ENCODE data around the gene SERP2. TPM values are rescaled to one million over a fixed set of nuclear protein-coding genes. Genes with fewer than 3 reads are reported as not detected.

SERP2 gene
- total RNA-seq, 1 experiment from 2014 or later, result not detected

- BruUV-seq (replicated peaks), result no TSS peak
- intact Hi-C loops (cut with micrococcal nuclease), result no loop called here
- DNase-seq (ENCODE audit: unreplicated experiment), result no peak
- Mint-ChIP-seq H3K9me3 (ENCODE audit: unreplicated experiment) (no peaks in the 10 kb centered on the region), H3K27ac (ENCODE audit: low read depth, unreplicated experiment) (no peak overlapping the region), H3K4me1 (ENCODE audit: insufficient read depth, unreplicated experiment) (no peaks in the 10 kb centered on the region), H3K36me3 (ENCODE audit: insufficient read depth, unreplicated experiment) (no peaks in the 10 kb centered on the region), H3K4me3 (ENCODE audit: unreplicated experiment) (no peak overlapping the region), H3K27me3 (ENCODE audit: insufficient read depth, unreplicated experiment) (no peaks in the 10 kb centered on the region)
- no peak for TF ChIP-seq CTCF (IDR thresholded peaks at IDR 0.05; ENCODE audit: unreplicated experiment)
- POLR2A ChIA-PET, result interaction anchor here (0.7 to 1.4 kb wide), 2 partner anchors 33 to 45 kb away, joined by 3 read pairs; no protein-coding TSS in a partner anchor
- CTCF ChIA-PET, result interaction anchor here (0.7 kb wide), 1 partner anchor 14 kb away, joined by 3 read pairs; no protein-coding TSS in a partner anchor
Measured at GRCh38 chr13:44404261-44405132, 30.9 kb downstream of the SERP2 start.

GRCh38 chr13:44406617-44407016, 33.0 kb downstream of the SERP2 start:
- no peaks in the 10 kb centered on the region for H3K4me1 Mint-ChIP-seq (ENCODE audit: insufficient read depth, unreplicated experiment)
- H3K27me3 Mint-ChIP-seq (ENCODE audit: insufficient read depth, unreplicated experiment), result no peaks in the 10 kb centered on the region
- ChIA-PET CTCF (no interaction called here), POLR2A (interaction anchor here (0.6 to 2.1 kb wide), 5 partner anchors 11 to 83 kb away, joined by 3 to 6 read pairs (median 4); no protein-coding TSS in a partner anchor)
- DNase-seq (ENCODE audit: unreplicated experiment), result no peak
- intact Hi-C loops (cut with micrococcal nuclease), result no loop called here
- BruUV-seq (replicated peaks), result no TSS peak
- no peak overlapping the region for H3K27ac Mint-ChIP-seq (ENCODE audit: low read depth, unreplicated experiment)
- no peaks in the 10 kb centered on the region for H3K9me3 Mint-ChIP-seq (ENCODE audit: unreplicated experiment)
- TF ChIP-seq CTCF (IDR thresholded peaks at IDR 0.05; ENCODE audit: unreplicated experiment), result no peak
- no peaks in the 10 kb centered on the region for H3K36me3 Mint-ChIP-seq (ENCODE audit: insufficient read depth, unreplicated experiment)
- no peak overlapping the region for H3K4me3 Mint-ChIP-seq (ENCODE audit: unreplicated experiment)

GRCh38 chr13:44407379-44407778, 33.8 kb downstream of the SERP2 start:
- Mint-ChIP-seq H3K9me3 (ENCODE audit: unreplicated experiment) (no peaks in the 10 kb centered on the region), H3K27me3 (ENCODE audit: insufficient read depth, unreplicated experiment) (no peaks in the 10 kb centered on the region), H3K27ac (ENCODE audit: low read depth, unreplicated experiment) (no peak overlapping the region), H3K4me1 (ENCODE audit: insufficient read depth, unreplicated experiment) (no peaks in the 10 kb centered on the region), H3K36me3 (ENCODE audit: insufficient read depth, unreplicated experiment) (no peaks in the 10 kb centered on the region), H3K4me3 (ENCODE audit: unreplicated experiment) (no peak overlapping the region)
- no TSS peak for BruUV-seq (replicated peaks)
- DNase-seq (ENCODE audit: unreplicated experiment), result no peak
- ChIA-PET CTCF (interaction anchor here (1.1 kb wide), 1 partner anchor 9 kb away, joined by 4 read pairs; no protein-coding TSS in a partner anchor), POLR2A (interaction anchor here (0.9 to 2.1 kb wide), 2 partner anchors 27 to 84 kb away, joined by 4 to 6 read pairs; no protein-coding TSS in a partner anchor)
- intact Hi-C loops (cut with micrococcal nuclease), result no loop called here
- TF ChIP-seq CTCF (IDR thresholded peaks at IDR 0.05; ENCODE audit: unreplicated experiment), result no peak

- Mint-ChIP-seq H3K27me3 (ENCODE audit: insufficient read depth, unreplicated experiment) (no peaks in the 10 kb centered on the region), H3K9me3 (ENCODE audit: unreplicated experiment) (no peaks in the 10 kb centered on the region), H3K36me3 (ENCODE audit: insufficient read depth, unreplicated experiment) (no peaks in the 10 kb centered on the region), H3K4me3 (ENCODE audit: unreplicated experiment) (no peak overlapping the region), H3K4me1 (ENCODE audit: insufficient read depth, unreplicated experiment) (no peaks in the 10 kb centered on the region), H3K27ac (ENCODE audit: low read depth, unreplicated experiment) (no peak overlapping the region)
- intact Hi-C loops (cut with micrococcal nuclease), result no loop called here
- TF ChIP-seq CTCF (IDR thresholded peaks at IDR 0.05; ENCODE audit: unreplicated experiment), result no peak
- no peak for DNase-seq (ENCODE audit: unreplicated experiment)
- ChIA-PET CTCF (interaction anchor here (1.1 kb wide), 1 partner anchor 10 kb away, joined by 4 read pairs; no protein-coding TSS in a partner anchor), POLR2A (interaction anchor here (2.1 kb wide), 1 partner anchor 27 kb away, joined by 6 read pairs; no protein-coding TSS in a partner anchor)
- BruUV-seq (replicated peaks), result no TSS peak
Measured at GRCh38 chr13:44407891-44408290, 34.3 kb downstream of the SERP2 start.
